HCT116 (cell line): ENCODE measurements around the gene APPBP2. TPM values are rescaled to one million over a fixed set of nuclear protein-coding genes. Genes with fewer than 3 reads are reported as not detected.

Experiments
- ATAC-seq: fragments of 200-7000 bp; cut with Tn5 transposase; 2 replicates; pipeline ENCODE4 v1.9.1; 2020; ENCODE audit warnings: mild to moderate bottlenecking, moderate library complexity
- BruUV-seq: library from RNA; stranded (reverse); fragments of 400-500 nt; replicated peaks from 2 replicates; lab custom pipeline; 2021; lab: Mats Ljungman, UMichigan
- CTCF ChIA-PET: fragments of 300-600 bp; sonication (Branson Sonifier 250); formaldehyde crosslinking; loops from one replicate; lab custom pipeline; 2021; ENCODE audit warnings: antibody characterized with exemption; lab: Charles Lee
- POLR2A ChIA-PET: fragments of 300-600, 350-600 bp; sonication (Branson Sonifier 250); formaldehyde crosslinking; loops from one replicate; lab custom pipeline; 2021; ENCODE audit warnings: antibody characterized with exemption; lab: Charles Lee
- RAD21 ChIA-PET, 2 experiments: fragments of 300-600 bp; sonication (Branson Sonifier 250); formaldehyde crosslinking; loops; one replicate each; lab custom pipeline; 2023; ENCODE audit warnings: low total read pairs in 2 of 2; ENCODE audit not compliant: uncharacterized antibody in 2 of 2, unreplicated experiment in 2 of 2, low non-redundant PET in 1 of 2; lab: Charles Lee
- DNase-seq: peaks from one replicate; pipeline ENCODE4 v3.0.0-alpha.2; 2010; ENCODE audit warnings: low read depth, low spot score
- H2AFZ ChIP-seq: fragments of 200-600 bp; shearing (Covaris generic), sonication (generic); 2 replicates; pipeline ENCODE4 v1.6.1; 2017; ENCODE audit warnings: low read depth, mixed run types, mixed read lengths, antibody characterized with exemption, low read length; ENCODE audit not compliant: poor library complexity, severe bottlenecking
- H3K27ac ChIP-seq: 2 replicates; pipeline ENCODE4 v1.5.1; 2012; ENCODE audit warnings: low read depth, low read length
- H3K27me3 ChIP-seq: fragments of 200-600 bp; sonication (generic); 2 replicates; pipeline ENCODE4 v1.6.1; 2016; ENCODE audit warnings: mixed run types, low read length, mixed read lengths; ENCODE audit not compliant: insufficient read depth
- H3K36me3 ChIP-seq, 2 experiments: fragments of 200-500 bp in 1 of 2; fragments of 200-600 bp in 1 of 2; sonication (Bioruptor generic) in 1 of 2; sonication (generic) in 1 of 2; 2 replicates each; pipeline versions ENCODE4 v1.5.1 to v1.6.1; 2014 to 2016; ENCODE audit warnings: low read length in 2 of 2, inconsistent platforms in 1 of 2, mixed read lengths in 1 of 2, mixed run types in 1 of 2; ENCODE audit not compliant: insufficient read depth in 2 of 2, control insufficient read depth in 1 of 2
- H3K4me1 ChIP-seq, 2 experiments: fragments of 200-600 bp in 1 of 2; sonication (generic) in 1 of 2; 2 replicates each; pipeline versions ENCODE4 v1.5.1 to v1.6.1; 2012 to 2017; ENCODE audit warnings: low read length in 2 of 2, inconsistent platforms in 1 of 2, mild to moderate bottlenecking in 1 of 2, mixed read lengths in 1 of 2, mixed run types in 1 of 2, moderate library complexity in 1 of 2; ENCODE audit not compliant: insufficient read depth in 2 of 2, control insufficient read depth in 1 of 2
- H3K4me2 ChIP-seq: fragments of 200-600 bp; sonication (generic); 2 replicates; pipeline ENCODE4 v1.6.1; 2017; ENCODE audit warnings: mixed run types, low read length, mixed read lengths
- H3K4me3 ChIP-seq, 2 experiments: fragments of 200-600 bp in 1 of 2; sonication (generic) in 1 of 2; replicated peaks in 1 of 2; 2 replicates each; pipeline ENCODE4 v1.5.1; 2011 to 2016; ENCODE audit warnings: low read length in 2 of 2, control low read depth in 1 of 2, low read depth in 1 of 2, mild to moderate bottlenecking in 1 of 2, mixed read lengths in 1 of 2, mixed run types in 1 of 2
- H3K79me2 ChIP-seq: fragments of 200-600 bp; sonication (generic); 2 replicates; pipeline ENCODE4 v1.6.1; 2017; ENCODE audit warnings: mild to moderate bottlenecking, mixed run types, low read length, moderate library complexity, mixed read lengths; ENCODE audit not compliant: insufficient read depth
- H3K9ac ChIP-seq: fragments of 200-600 bp; sonication (generic); 2 replicates; pipeline ENCODE4 v1.6.1; 2016; ENCODE audit warnings: low read length, mixed read lengths
- H3K9me2 ChIP-seq: fragments of 200-600 bp; sonication (generic), shearing (Covaris generic); 2 replicates; pipeline ENCODE4 v1.6.1; 2017; ENCODE audit warnings: mixed run types, mild to moderate bottlenecking, moderate library complexity; ENCODE audit not compliant: insufficient read depth
- H3K9me3 ChIP-seq, 2 experiments: fragments of 200-500 bp in 1 of 2; fragments of 200-600 bp in 1 of 2; sonication (Bioruptor generic) in 1 of 2; sonication (generic) in 1 of 2; 2 replicates each; pipeline ENCODE4 v1.6.1; 2014 to 2017; ENCODE audit warnings: low read length in 2 of 2, mixed read lengths in 2 of 2, inconsistent platforms in 1 of 2, low read depth in 1 of 2, mild to moderate bottlenecking in 1 of 2, mixed run types in 1 of 2, moderate library complexity in 1 of 2; ENCODE audit not compliant: control insufficient read depth in 1 of 2, insufficient read depth in 1 of 2
- H4K20me1 ChIP-seq: fragments of 200-600 bp; sonication (generic), shearing (Covaris generic); 2 replicates; pipeline ENCODE4 v1.6.1; 2017; ENCODE audit warnings: mixed run types, mild to moderate bottlenecking, moderate library complexity; ENCODE audit not compliant: insufficient read depth
- ATF3 ChIP-seq: IDR thresholded peaks from 2 replicates; pipeline ENCODE4 v1.6.1; 2012
- CBX3 ChIP-seq: IDR thresholded peaks from 2 replicates; pipeline ENCODE4 v1.6.1; 2012; ENCODE audit warnings: low read depth
- CEBPB ChIP-seq: IDR thresholded peaks from 2 replicates; pipeline ENCODE4 v1.6.1; 2012; ENCODE audit warnings: low read depth
- CTCF ChIP-seq, 3 experiments: fragments of 200-600 bp in 1 of 3; sonication (generic) in 1 of 3; IDR thresholded peaks in 2 of 3; conservative IDR thresholded peaks in 1 of 3; 2 replicates each; pipeline ENCODE4 v1.5.1; 2012 to 2017; ENCODE audit warnings: low read depth in 2 of 3, low read length in 2 of 3, antibody characterized with exemption in 1 of 3, borderline replicate concordance in 1 of 3, control low read depth in 1 of 3, mild to moderate bottlenecking in 1 of 3, mixed read lengths in 1 of 3, mixed run types in 1 of 3, moderate library complexity in 1 of 3; ENCODE audit not compliant: insufficient read depth in 1 of 3
- EGR1 ChIP-seq: IDR thresholded peaks from 2 replicates; pipeline ENCODE4 v1.6.1; 2012; ENCODE audit warnings: low read depth
- ELF1 ChIP-seq: IDR thresholded peaks from 2 replicates; pipeline ENCODE4 v1.6.1; 2012; ENCODE audit warnings: low read depth, borderline replicate concordance
- EZH2 ChIP-seq: fragments of 200-600 bp; sonication (generic); IDR thresholded peaks from 2 replicates; pipeline ENCODE4 v1.6.1; 2017; ENCODE audit warnings: antibody characterized with exemption, mixed run types
- EZH2phosphoT487 ChIP-seq: fragments of 200-600 bp; IDR thresholded peaks from 2 replicates; pipeline ENCODE4 v1.6.1; 2018; ENCODE audit warnings: antibody characterized with exemption, borderline replicate concordance
- JUND ChIP-seq: IDR thresholded peaks from 2 replicates; pipeline ENCODE4 v1.6.1; 2012
- MAX ChIP-seq: IDR thresholded peaks from 2 replicates; pipeline ENCODE4 v1.6.1; 2012
- POLR2AphosphoS5 ChIP-seq: IDR thresholded peaks from 2 replicates; pipeline ENCODE4 v1.6.1; 2011; ENCODE audit warnings: mild to moderate bottlenecking, low read depth, low read length, moderate library complexity
- RAD21 ChIP-seq: IDR thresholded peaks from 2 replicates; pipeline ENCODE4 v1.6.1; 2012; ENCODE audit warnings: low read depth, mild to moderate bottlenecking
- REST ChIP-seq: IDR thresholded peaks from 2 replicates; pipeline ENCODE4 v1.6.1; 2012; ENCODE audit warnings: low read depth
- SP1 ChIP-seq: IDR thresholded peaks from 2 replicates; pipeline ENCODE4 v1.6.1; 2012; ENCODE audit warnings: low read depth
- YY1 ChIP-seq: IDR thresholded peaks from 2 replicates; pipeline ENCODE4 v1.6.1; 2011; ENCODE audit warnings: low read length, low read depth, moderate library complexity, mild to moderate bottlenecking; ENCODE audit not compliant: insufficient replicate concordance; ENCODE audit errors: extremely low read depth
- ZNF274 ChIP-seq: fragments of 200-500 bp; sonication (Bioruptor generic); IDR thresholded peaks from 2 replicates; pipeline ENCODE4 v1.6.1; 2014; ENCODE audit warnings: mild to moderate bottlenecking, low read depth, low read length, inconsistent platforms
- intact Hi-C: fragments of 100-400 bp; cut with micrococcal nuclease; formaldehyde crosslinking; loops from 2 replicates; pipeline ENCODE4 v1.10.0; 2022
- total RNA-seq: library from RNA; stranded (reverse); gene quantifications from one replicate; pipeline ENCODE4 v1.2.1, GENCODE V29; 2021; ENCODE audit not compliant: unreplicated experiment

Gene APPBP2
- total RNA-seq, 1 experiment from 2014 or later = 35.8 TPM

- no TSS peak for BruUV-seq
- CTCF ChIA-PET = no interaction called here
- peaks cover 6 to 19% of the 10 kb centered on the region in 2 experiments; a peak in 3 of 4 replicates for H3K9me3 ChIP-seq
- H3K4me2 ChIP-seq = no peak overlapping the region
- no peaks in the 10 kb centered on the region for H3K9me2 ChIP-seq
- ATAC-seq = no peak
- no peaks in the 10 kb centered on the region for H4K20me1 ChIP-seq
- no peaks in the 10 kb centered on the region for H3K4me1 ChIP-seq
- no peak overlapping the region for H2AFZ ChIP-seq
- H3K79me2 ChIP-seq = no peaks in the 10 kb centered on the region
- POLR2A ChIA-PET = no interaction called here
- no peak for DNase-seq
- intact Hi-C loops = no loop called here
- TF ChIP-seq YY1 = peak; percentile 51
- TF ChIP-seq CEBPB = no peak
- TF ChIP-seq CBX3 = peak; percentile 95
- H3K27ac ChIP-seq = no peak overlapping the region
- H3K9ac ChIP-seq = no peak overlapping the region
- H3K27me3 ChIP-seq = no peaks in the 10 kb centered on the region
- no peaks in the 10 kb centered on the region for H3K36me3 ChIP-seq
- RAD21 ChIA-PET = no interaction called here
- H3K4me3 ChIP-seq = no peak overlapping the region
Observed at GRCh38 chr17:60557805-60558204, 31.8 kb upstream of the APPBP2 start.

GRCh38 chr17:60555786-60556185, 29.7 kb upstream of the APPBP2 start:
- no TSS peak for BruUV-seq
- no peaks in the 10 kb centered on the region for H3K9me2 ChIP-seq
- no peak for DNase-seq
- POLR2A ChIA-PET = no interaction called here
- no peaks in the 10 kb centered on the region for H3K79me2 ChIP-seq
- H3K9me3 ChIP-seq = peaks cover 6 to 19% of the 10 kb centered on the region in 2 experiments; a peak in 3 of 4 replicates
- no peaks in the 10 kb centered on the region for H3K36me3 ChIP-seq
- H3K4me1 ChIP-seq = no peaks in the 10 kb centered on the region
- no peak overlapping the region for H2AFZ ChIP-seq
- H3K9ac ChIP-seq = no peak overlapping the region
- RAD21 ChIA-PET = no interaction called here
- no peak overlapping the region for H3K4me3 ChIP-seq
- intact Hi-C loops = no loop called here
- no peaks in the 10 kb centered on the region for H4K20me1 ChIP-seq
- ATAC-seq = no peak
- CTCF ChIA-PET = interaction anchor here (1.7 kb wide), 1 partner anchor 14 kb away, joined by 4 read pairs; no protein-coding TSS in a partner anchor
- no peak overlapping the region for H3K27ac ChIP-seq
- H3K27me3 ChIP-seq = no peaks in the 10 kb centered on the region
- H3K4me2 ChIP-seq = no peak overlapping the region
- no peak for TF ChIP-seq ATF3
- TF ChIP-seq EZH2phosphoT487 = no peak
- no peak for TF ChIP-seq EGR1
- no peak for TF ChIP-seq RAD21
- no peak for TF ChIP-seq ELF1
- no peak for TF ChIP-seq CBX3
- no peak for TF ChIP-seq CTCF (IDR thresholded peaks at IDR 0.05 in 2 of 3, conservative IDR thresholded peaks at IDR 0.05 in 1 of 3; ENCODE audit: borderline replicate concordance in 1 of 3, insufficient read depth in 1 of 3, low read depth in 2 of 3, low read length in 2 of 3)
- TF ChIP-seq JUND = no peak
- no peak for TF ChIP-seq ZNF274
- TF ChIP-seq REST = no peak
- TF ChIP-seq EZH2 = no peak
- no peak for TF ChIP-seq MAX
- no peak for TF ChIP-seq SP1
- no peak for TF ChIP-seq POLR2AphosphoS5
